Measurements from ENCODE around the gene MCMBP. TPM values are rescaled to one million over a fixed set of nuclear protein-coding genes. Genes with fewer than 3 reads are reported as not detected.

Gene MCMBP
- total and polyA plus RNA-seq, 4 donors, result 25.8 to 53.0 (median 50.2) TPM

DNA sequence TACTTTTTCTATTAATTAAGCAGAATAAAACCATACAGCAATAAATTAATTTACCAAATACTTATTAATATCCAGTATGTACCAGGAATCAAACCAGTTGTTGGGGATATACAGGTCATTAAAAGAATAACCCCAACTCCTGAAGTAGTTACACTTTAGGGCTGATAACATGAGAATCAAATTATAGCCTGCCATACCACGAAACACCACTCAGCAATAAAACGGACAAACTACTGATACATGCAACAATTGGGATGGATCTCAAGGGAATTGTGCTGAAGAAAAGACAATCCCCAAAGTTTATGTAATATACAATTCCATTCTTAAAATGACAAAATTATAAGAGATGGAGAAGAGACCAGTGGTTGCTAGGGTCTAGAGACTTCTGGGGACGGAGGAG, 22.7 kb downstream of the MCMBP start:
- Histone ChIP-seq H3K4me3 (no peak overlapping the region), H3K27ac (ENCODE audit: low read depth in 1 of 2, low read length in 1 of 2) (no peak overlapping the region), H3K27me3 (ENCODE audit: control insufficient read depth in 3 of 3, insufficient read depth in 3 of 3, low read length in 2 of 3) (no peaks in the 10 kb centered on the region), H3K4me1 (ENCODE audit: control insufficient read depth in 5 of 5, insufficient read depth in 5 of 5, low read length in 5 of 5) (no peaks in the 10 kb centered on the region), H3K9me3 (ENCODE audit: control insufficient read depth in 4 of 4, insufficient read depth in 3 of 4, low read length in 3 of 4) (no peaks in the 10 kb centered on the region), H3K9ac (ENCODE audit: insufficient read depth in 1 of 2, low read length in 2 of 2) (no peak overlapping the region), H3K36me3 (ENCODE audit: control insufficient read depth in 4 of 4, insufficient read depth in 4 of 4, low read length in 4 of 4) (peaks cover 26 to 54% (median 30%) of the 10 kb centered on the region in 4 donors)
- DNase-seq, result no peak
- TF ChIP-seq, protein P1, sequence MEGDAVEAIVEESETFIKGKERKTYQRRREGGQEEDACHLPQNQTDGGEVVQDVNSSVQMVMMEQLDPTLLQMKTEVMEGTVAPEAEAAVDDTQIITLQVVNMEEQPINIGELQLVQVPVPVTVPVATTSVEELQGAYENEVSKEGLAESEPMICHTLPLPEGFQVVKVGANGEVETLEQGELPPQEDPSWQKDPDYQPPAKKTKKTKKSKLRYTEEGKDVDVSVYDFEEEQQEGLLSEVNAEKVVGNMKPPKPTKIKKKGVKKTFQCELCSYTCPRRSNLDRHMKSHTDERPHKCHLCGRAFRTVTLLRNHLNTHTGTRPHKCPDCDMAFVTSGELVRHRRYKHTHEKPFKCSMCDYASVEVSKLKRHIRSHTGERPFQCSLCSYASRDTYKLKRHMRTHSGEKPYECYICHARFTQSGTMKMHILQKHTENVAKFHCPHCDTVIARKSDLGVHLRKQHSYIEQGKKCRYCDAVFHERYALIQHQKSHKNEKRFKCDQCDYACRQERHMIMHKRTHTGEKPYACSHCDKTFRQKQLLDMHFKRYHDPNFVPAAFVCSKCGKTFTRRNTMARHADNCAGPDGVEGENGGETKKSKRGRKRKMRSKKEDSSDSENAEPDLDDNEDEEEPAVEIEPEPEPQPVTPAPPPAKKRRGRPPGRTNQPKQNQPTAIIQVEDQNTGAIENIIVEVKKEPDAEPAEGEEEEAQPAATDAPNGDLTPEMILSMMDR (IDR thresholded peaks at IDR 0.05; ENCODE audit: control extremely low read depth, extremely low read depth), result no peak
- ATAC-seq (ENCODE audit: insufficient read depth, low FRiP score), result no peak
- WGBS, 2 donors, result 94 to 96% methylated on average over 3 of the region's 3 CpGs

DNA sequence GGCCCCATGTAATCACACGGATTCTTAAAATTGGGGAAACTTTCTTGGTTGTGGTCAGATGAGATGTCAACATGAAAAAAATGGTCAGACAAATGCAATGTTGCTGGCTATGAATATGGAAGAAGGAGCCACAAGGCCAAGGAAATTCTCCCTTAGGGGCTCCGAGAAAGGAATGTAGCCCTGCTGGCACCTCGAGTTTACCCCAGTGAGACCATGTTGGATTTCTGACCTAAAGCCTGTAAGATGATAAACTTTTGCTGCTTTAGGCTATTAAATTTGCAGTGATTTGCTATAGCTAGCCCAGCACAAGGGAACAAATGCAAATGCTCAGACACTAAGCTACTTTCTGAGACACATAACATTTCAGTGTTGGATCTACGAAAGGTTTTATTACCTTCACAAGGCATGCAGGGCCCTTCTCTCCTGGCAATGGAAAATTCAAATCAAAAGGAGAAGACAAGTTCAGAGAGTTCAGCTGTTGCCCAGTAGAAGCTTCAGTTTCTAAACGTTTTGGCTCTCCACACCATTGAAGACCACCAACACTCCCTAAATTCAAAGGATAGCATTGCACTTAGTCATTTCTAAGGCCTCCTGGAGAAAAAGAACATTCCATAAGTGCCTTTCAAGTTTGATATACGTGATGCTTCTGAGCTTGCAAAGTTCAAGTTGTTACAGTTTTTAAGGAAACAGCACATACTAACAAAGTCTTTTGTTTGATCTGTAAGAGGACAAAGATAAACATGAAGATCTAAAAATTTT, 23.4 kb downstream of the MCMBP start:
- TF ChIP-seq, protein P1 (IDR thresholded peaks at IDR 0.05; ENCODE audit: control extremely low read depth, extremely low read depth), result no peak
- H3K9me3 ChIP-seq (ENCODE audit: control insufficient read depth in 4 of 4, insufficient read depth in 3 of 4, low read length in 3 of 4), result no peaks in the 10 kb centered on the region
- H3K27ac ChIP-seq (ENCODE audit: low read depth in 1 of 2, low read length in 1 of 2), result no peak overlapping the region
- no peaks in the 10 kb centered on the region for H3K4me1 ChIP-seq (ENCODE audit: control insufficient read depth in 5 of 5, insufficient read depth in 5 of 5, low read length in 5 of 5)
- 74 to 83% methylated on average over 6 of the region's 6 CpGs for WGBS, 2 donors
- H3K9ac ChIP-seq (ENCODE audit: insufficient read depth in 1 of 2, low read length in 2 of 2), result no peak overlapping the region
- no peaks in the 10 kb centered on the region for H3K27me3 ChIP-seq (ENCODE audit: control insufficient read depth in 3 of 3, insufficient read depth in 3 of 3, low read length in 2 of 3)
- H3K36me3 ChIP-seq (ENCODE audit: control insufficient read depth in 4 of 4, insufficient read depth in 4 of 4, low read length in 4 of 4), result peaks cover 31 to 56% (median 33%) of the 10 kb centered on the region in 4 donors
- DNase-seq (no peak), ATAC-seq (ENCODE audit: insufficient read depth, low FRiP score) (no peak)
- H3K4me3 ChIP-seq, result no peak overlapping the region

DNA sequence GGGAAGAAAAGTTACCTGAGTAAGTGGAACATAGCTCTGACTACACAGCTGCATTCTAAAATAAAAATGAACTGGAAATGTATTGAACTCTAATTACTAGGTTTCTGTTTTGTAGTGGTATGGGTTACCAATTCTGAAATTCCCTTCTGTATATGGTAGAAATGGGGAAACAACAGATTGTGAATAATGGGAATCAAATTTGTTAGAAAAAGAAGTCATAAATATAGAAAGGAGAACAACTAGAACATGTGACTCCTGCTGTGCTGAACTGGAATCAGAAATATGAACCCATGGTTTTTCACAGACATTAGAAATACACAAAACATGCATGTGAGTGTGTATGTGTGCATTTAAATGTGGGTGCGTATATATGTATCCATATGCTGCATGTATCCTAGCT, 27.0 kb downstream of the MCMBP start:
- 92 to 94% methylated on average over 1 of the region's 1 CpG for WGBS, 2 donors
- Histone ChIP-seq H3K9me3 (ENCODE audit: control insufficient read depth in 4 of 4, insufficient read depth in 3 of 4, low read length in 3 of 4) (no peaks in the 10 kb centered on the region), H3K27me3 (ENCODE audit: control insufficient read depth in 3 of 3, insufficient read depth in 3 of 3, low read length in 2 of 3) (no peaks in the 10 kb centered on the region), H3K4me3 (no peak overlapping the region), H3K36me3 (ENCODE audit: control insufficient read depth in 4 of 4, insufficient read depth in 4 of 4, low read length in 4 of 4) (peaks cover 38 to 62% (median 43%) of the 10 kb centered on the region in 4 donors), H3K27ac (ENCODE audit: low read depth in 1 of 2, low read length in 1 of 2) (no peak overlapping the region), H3K4me1 (ENCODE audit: control insufficient read depth in 5 of 5, insufficient read depth in 5 of 5, low read length in 5 of 5) (no peaks in the 10 kb centered on the region), H3K9ac (ENCODE audit: insufficient read depth in 1 of 2, low read length in 2 of 2) (no peak overlapping the region)
- ATAC-seq (ENCODE audit: insufficient read depth, low FRiP score), result no peak
- no peak for DNase-seq
- TF ChIP-seq, protein P1 (IDR thresholded peaks at IDR 0.05; ENCODE audit: control extremely low read depth, extremely low read depth), result no peak

Data from lung (tissue), 12 donors.